AG04449 (cell line): ENCODE measurements around the gene PGC.

Source experiments
- CTCF ChIA-PET: fragments of 350-600 bp; formaldehyde crosslinking; extraction: SDS; loops from one replicate; lab custom pipeline; 2021; ENCODE audit warnings: antibody characterized with exemption; lab: Yijun Ruan, JAX
- POLR2A ChIA-PET: fragments of 400-600, 350-600 bp; formaldehyde crosslinking; extraction: SDS; loops from one replicate; lab custom pipeline; 2020; ENCODE audit warnings: antibody characterized with exemption, inconsistent platforms; lab: Yijun Ruan, JAX
- DNase-seq: peaks from one replicate; pipeline ENCODE4 v3.0.0-alpha.2; 2010; ENCODE audit warnings: low read depth, low spot score
- H3K4me3 ChIP-seq: 2 replicates; pipeline ENCODE4 v1.5.1; 2011; ENCODE audit warnings: low read depth, mild to moderate bottlenecking, control low read depth, low read length
- CTCF ChIP-seq: IDR thresholded peaks from one replicate; pipeline ENCODE4 v1.5.1; 2011; ENCODE audit warnings: mild to moderate bottlenecking, moderate library complexity, low read length, control low read depth, inconsistent platforms; ENCODE audit not compliant: insufficient read depth; ENCODE audit errors: missing control alignments

PGC gene

GRCh38 chr6:41744236-41744787, 2.9 kb downstream of the PGC start:
- CTCF ChIA-PET = no interaction called here
- DNase-seq = no peak
- no peak for TF ChIP-seq CTCF
- POLR2A ChIA-PET = no interaction called here
- no peak overlapping the region for H3K4me3 ChIP-seq

- DNase-seq = no peak
- no peak overlapping the region for H3K4me3 ChIP-seq
- no peak for TF ChIP-seq CTCF
- ChIA-PET POLR2A (no interaction called here), CTCF (interaction anchor here (1.4 kb wide), 1 partner anchor 10 kb away, joined by 3 read pairs; no protein-coding TSS in a partner anchor)
Observed at GRCh38 chr6:41743406-41744235, 3.6 kb downstream of the PGC start.

- CTCF ChIA-PET = interaction anchor here (1.1 to 1.4 kb wide), 3 partner anchors 8 to 302 kb away, joined by 3 to 4 read pairs (median 3); no protein-coding TSS in a partner anchor
- no peak for TF ChIP-seq CTCF
- DNase-seq = no peak
- H3K4me3 ChIP-seq = no peak overlapping the region
- POLR2A ChIA-PET = no interaction called here
Observed at GRCh38 chr6:41741625-41742490, 5.3 kb downstream of the PGC start.

- ChIA-PET POLR2A (no interaction called here), CTCF (interaction anchor here (1.0 to 1.9 kb wide), 5 partner anchors 9 to 303 kb away, joined by 4 to 10 read pairs (median 4); no protein-coding TSS in a partner anchor)
- no peak for TF ChIP-seq CTCF
- DNase-seq = no peak
- no peak overlapping the region for H3K4me3 ChIP-seq
Observed at GRCh38 chr6:41740366-41741162, 6.6 kb downstream of the PGC start.

- ChIA-PET POLR2A (no interaction called here), CTCF (interaction anchor here (0.7 to 1.9 kb wide), 6 partner anchors 10 to 314 kb away, joined by 3 to 10 read pairs (median 4); no protein-coding TSS in a partner anchor)
- DNase-seq = no peak
- H3K4me3 ChIP-seq = no peak overlapping the region
- no peak for TF ChIP-seq CTCF
Observed at GRCh38 chr6:41739041-41739440, 8.2 kb downstream of the PGC start.
